Activated CD4-positive, alpha-beta T cell treated with anti-CD3 and anti-CD28 coated beads, Interleukin-2, amount 50 U/mL, for 48 hours (primary cell): ENCODE data around the gene KMT5B.

Experiments used
- DNase-seq, 2 experiments: peaks; one replicate each; pipeline ENCODE4 v3.0.0-alpha.2; 2020

Gene KMT5B

GRCh38 chr11:68215524-68216170 is 2.6 kb upstream of the KMT5B start:
- no peak for DNase-seq

GRCh38 chr11:68215087-68215445 is 2.0 kb upstream of the KMT5B start:
- DNase-seq: peak; percentile 41 to 45

- DNase-seq: peak in 1 of 2 experiments; percentile 23
Measured at GRCh38 chr11:68214173-68215086, 1.3 kb upstream of the KMT5B start.

- DNase-seq: peak; percentile 78 to 80
Measured at GRCh38 chr11:68213555-68214172, 568 bp upstream of the KMT5B start.

- peak; percentile 63 to 67 for DNase-seq
Measured at GRCh38 chr11:68212421-68213134, 518 bp downstream of the KMT5B start.

GRCh38 chr11:68211546-68211945 is 1.6 kb downstream of the KMT5B start:
- DNase-seq: peak in 1 of 2 experiments; percentile 23

- DNase-seq: no peak
Measured at GRCh38 chr11:68206211-68206610, 6.9 kb downstream of the KMT5B start.

GRCh38 chr11:68204402-68204801 is 8.7 kb downstream of the KMT5B start:
- DNase-seq: no peak

GRCh38 chr11:68202165-68202564 is 10.9 kb downstream of the KMT5B start:
- DNase-seq: no peak

- DNase-seq: no peak
Measured at GRCh38 chr11:68201492-68201891, 11.6 kb downstream of the KMT5B start.

- DNase-seq: no peak
Measured at GRCh38 chr11:68200639-68201038, 12.5 kb downstream of the KMT5B start.

- no peak for DNase-seq
Measured at GRCh38 chr11:68199295-68199987, 13.7 kb downstream of the KMT5B start.

- DNase-seq: no peak
Measured at GRCh38 chr11:68196219-68196618, 16.9 kb downstream of the KMT5B start.

GRCh38 chr11:68194675-68195294 is 18.3 kb downstream of the KMT5B start:
- no peak for DNase-seq

GRCh38 chr11:68193018-68193417 is 20.1 kb downstream of the KMT5B start:
- DNase-seq: no peak

GRCh38 chr11:68191661-68192579 is 21.2 kb downstream of the KMT5B start:
- DNase-seq: no peak

GRCh38 chr11:68189888-68190287 is 23.2 kb downstream of the KMT5B start:
- DNase-seq: no peak

- no peak for DNase-seq
Measured at GRCh38 chr11:68189082-68189481, 24.0 kb downstream of the KMT5B start.

- DNase-seq: no peak
Measured at GRCh38 chr11:68186061-68186460, 27.0 kb downstream of the KMT5B start.

GRCh38 chr11:68181719-68182451 is 31.2 kb downstream of the KMT5B start:
- no peak for DNase-seq
